ENCODE results near the gene GNAI2. TPM values are rescaled to one million over a fixed set of nuclear protein-coding genes. Genes with fewer than 3 reads are reported as not detected.

The GNAI2 gene
- total and polyA plus RNA-seq, 2 donors from 2014 or later: 141 to 245 TPM

GRCh38 chr3:50264964-50265485 is 29.0 kb downstream of the GNAI2 start:
- H3K9ac ChIP-seq (ENCODE audit: low read length in 3 of 3): peak overlapping the region in 1 of 3 donors; percentile 95
- H3K27ac ChIP-seq (ENCODE audit: low read depth in 2 of 2, low read length in 2 of 2): peak overlapping the region; percentile 91 to 94
- DNase-seq (peak in 1 of 5 donors; percentile 91), FAIRE-seq (no peak)
- no peaks in the 10 kb centered on the region for H3K36me3 ChIP-seq (ENCODE audit: control insufficient read depth in 2 of 3, insufficient read depth in 3 of 3, low read length in 3 of 3)
- intact Hi-C loops (cut with DNase I): no loop called here
- H3K4me1 ChIP-seq (ENCODE audit: control insufficient read depth in 2 of 3, insufficient read depth in 2 of 3, low read depth in 1 of 3, low read length in 3 of 3): peaks cover 0 to 57% (median 28%) of the 10 kb centered on the region in 3 donors
- no peaks in the 10 kb centered on the region for H3K9me3 ChIP-seq (ENCODE audit: control insufficient read depth in 2 of 3, insufficient read depth in 1 of 3, low read length in 3 of 3)
- no peaks in the 10 kb centered on the region for H3K27me3 ChIP-seq (ENCODE audit: control insufficient read depth, insufficient read depth, low read length)
- no peak overlapping the region for H3K4me3 ChIP-seq (ENCODE audit: low read length in 3 of 3)
- no peak for TF ChIP-seq CTCF (IDR thresholded peaks at IDR 0.05; ENCODE audit: borderline replicate concordance, extremely low read depth, insufficient read depth)

DNA sequence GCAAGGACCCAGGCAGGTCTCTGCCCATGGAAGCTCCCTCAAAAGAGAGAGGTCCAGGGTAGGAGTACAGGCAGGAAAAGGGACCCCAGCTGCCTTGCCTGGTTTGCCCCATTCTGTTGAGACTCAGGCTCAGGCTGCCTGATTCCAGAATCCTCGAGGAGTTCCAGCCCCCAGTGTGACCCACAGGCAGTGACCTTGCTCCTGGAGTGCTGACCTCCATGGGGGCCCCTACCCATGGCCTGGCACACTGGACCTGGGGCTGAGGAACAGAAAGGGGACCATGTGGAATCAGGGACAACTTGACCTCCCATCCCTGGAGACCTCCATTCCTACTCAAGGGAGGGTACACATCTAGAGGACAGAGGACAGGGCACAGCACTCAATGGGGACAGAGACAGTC is 29.6 kb downstream of the GNAI2 start:
- Histone ChIP-seq H3K27me3 (ENCODE audit: control insufficient read depth, insufficient read depth, low read length) (no peaks in the 10 kb centered on the region), H3K36me3 (ENCODE audit: control insufficient read depth in 2 of 3, insufficient read depth in 3 of 3, low read length in 3 of 3) (no peaks in the 10 kb centered on the region), H3K4me3 (ENCODE audit: low read length in 3 of 3) (peak overlapping the region in 1 of 3 donors; percentile 17), H3K27ac (ENCODE audit: low read depth in 2 of 2, low read length in 2 of 2) (peak overlapping the region; percentile 91 to 94), H3K9ac (ENCODE audit: low read length in 3 of 3) (peak overlapping the region in 1 of 3 donors; percentile 95), H3K4me1 (ENCODE audit: control insufficient read depth in 2 of 3, insufficient read depth in 2 of 3, low read depth in 1 of 3, low read length in 3 of 3) (peaks cover 0 to 57% (median 29%) of the 10 kb centered on the region in 3 donors), H3K9me3 (ENCODE audit: control insufficient read depth in 2 of 3, insufficient read depth in 1 of 3, low read length in 3 of 3) (no peaks in the 10 kb centered on the region)
- intact Hi-C loops (cut with DNase I): no loop called here
- TF ChIP-seq CTCF (IDR thresholded peaks at IDR 0.05; ENCODE audit: borderline replicate concordance, extremely low read depth, insufficient read depth): no peak
- DNase-seq (peak in 1 of 5 donors; percentile 71), FAIRE-seq (no peak)

DNA sequence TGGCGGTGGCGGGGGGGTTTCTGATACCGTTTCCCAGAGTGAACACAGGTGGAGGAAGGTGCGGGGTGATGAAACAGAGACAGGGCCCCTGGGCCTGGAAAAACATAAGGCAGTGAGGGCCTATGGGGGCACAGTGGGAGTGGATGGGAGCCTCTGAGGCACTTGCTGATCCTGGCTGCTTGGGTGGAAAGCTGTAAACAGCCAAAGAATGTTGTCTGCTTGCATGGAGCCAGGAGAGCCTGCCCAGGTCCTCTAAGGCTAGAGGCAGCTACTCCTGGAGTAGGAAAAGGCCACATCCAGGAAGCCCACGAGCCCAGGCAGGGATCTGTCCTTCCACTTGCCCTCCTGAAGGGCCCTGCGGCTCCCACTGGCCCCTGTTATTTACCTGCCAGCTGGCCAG is 30.0 kb downstream of the GNAI2 start:
- peak overlapping the region in 1 of 3 donors; percentile 84 for H3K4me3 ChIP-seq (ENCODE audit: low read length in 3 of 3)
- H3K36me3 ChIP-seq (ENCODE audit: control insufficient read depth in 2 of 3, insufficient read depth in 3 of 3, low read length in 3 of 3): no peaks in the 10 kb centered on the region
- FAIRE-seq (no peak), DNase-seq (peak in 2 of 5 donors; percentile 21 to 67)
- peak overlapping the region in 1 of 3 donors; percentile 95 for H3K9ac ChIP-seq (ENCODE audit: low read length in 3 of 3)
- intact Hi-C loops (cut with DNase I): no loop called here
- H3K4me1 ChIP-seq (ENCODE audit: control insufficient read depth in 2 of 3, insufficient read depth in 2 of 3, low read depth in 1 of 3, low read length in 3 of 3): peaks cover 0 to 56% (median 34%) of the 10 kb centered on the region in 3 donors
- no peaks in the 10 kb centered on the region for H3K9me3 ChIP-seq (ENCODE audit: control insufficient read depth in 2 of 3, insufficient read depth in 1 of 3, low read length in 3 of 3)
- H3K27ac ChIP-seq (ENCODE audit: low read depth in 2 of 2, low read length in 2 of 2): peak overlapping the region; percentile 91 to 94
- no peaks in the 10 kb centered on the region for H3K27me3 ChIP-seq (ENCODE audit: control insufficient read depth, insufficient read depth, low read length)
- TF ChIP-seq CTCF (IDR thresholded peaks at IDR 0.05; ENCODE audit: borderline replicate concordance, extremely low read depth, insufficient read depth): no peak

Measured in kidney (tissue), 14 donors.